HG03108 (cell line): ENCODE measurements around the gene CDK5.

Experiments used
- ATAC-seq: cut with Tn5 transposase; IDR thresholded peaks from one replicate; pipeline ENCODE4 v1.9.1; 2021; ENCODE audit warnings: moderate library complexity; ENCODE audit not compliant: unreplicated experiment

Gene CDK5

GRCh38 chr7:151087245-151088018 lies 29.7 kb upstream of the CDK5 start:
- ATAC-seq: peak; percentile 29

DNA sequence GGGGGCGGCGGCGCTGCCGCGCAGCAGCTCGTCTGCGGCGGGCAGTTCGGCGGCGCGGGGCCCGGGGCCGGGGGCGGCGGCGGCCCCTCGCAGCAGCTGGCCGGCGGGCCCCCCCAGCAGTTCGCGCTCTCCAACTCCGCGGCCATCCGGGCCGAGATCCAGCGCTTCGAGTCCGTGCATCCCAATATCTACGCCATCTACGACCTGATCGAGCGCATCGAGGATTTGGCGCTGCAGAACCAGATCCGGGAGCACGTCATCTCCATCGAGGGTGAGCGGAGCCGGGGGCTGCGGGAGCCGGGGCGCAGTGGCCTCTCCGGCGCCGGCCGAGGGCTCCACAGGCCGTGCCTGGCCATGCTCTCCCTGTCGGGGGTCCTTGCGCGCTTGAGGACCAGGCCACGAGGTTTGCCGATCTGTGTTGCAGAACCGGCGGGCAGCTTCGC lies 29.1 kb upstream of the CDK5 start:
- ATAC-seq: no peak

DNA sequence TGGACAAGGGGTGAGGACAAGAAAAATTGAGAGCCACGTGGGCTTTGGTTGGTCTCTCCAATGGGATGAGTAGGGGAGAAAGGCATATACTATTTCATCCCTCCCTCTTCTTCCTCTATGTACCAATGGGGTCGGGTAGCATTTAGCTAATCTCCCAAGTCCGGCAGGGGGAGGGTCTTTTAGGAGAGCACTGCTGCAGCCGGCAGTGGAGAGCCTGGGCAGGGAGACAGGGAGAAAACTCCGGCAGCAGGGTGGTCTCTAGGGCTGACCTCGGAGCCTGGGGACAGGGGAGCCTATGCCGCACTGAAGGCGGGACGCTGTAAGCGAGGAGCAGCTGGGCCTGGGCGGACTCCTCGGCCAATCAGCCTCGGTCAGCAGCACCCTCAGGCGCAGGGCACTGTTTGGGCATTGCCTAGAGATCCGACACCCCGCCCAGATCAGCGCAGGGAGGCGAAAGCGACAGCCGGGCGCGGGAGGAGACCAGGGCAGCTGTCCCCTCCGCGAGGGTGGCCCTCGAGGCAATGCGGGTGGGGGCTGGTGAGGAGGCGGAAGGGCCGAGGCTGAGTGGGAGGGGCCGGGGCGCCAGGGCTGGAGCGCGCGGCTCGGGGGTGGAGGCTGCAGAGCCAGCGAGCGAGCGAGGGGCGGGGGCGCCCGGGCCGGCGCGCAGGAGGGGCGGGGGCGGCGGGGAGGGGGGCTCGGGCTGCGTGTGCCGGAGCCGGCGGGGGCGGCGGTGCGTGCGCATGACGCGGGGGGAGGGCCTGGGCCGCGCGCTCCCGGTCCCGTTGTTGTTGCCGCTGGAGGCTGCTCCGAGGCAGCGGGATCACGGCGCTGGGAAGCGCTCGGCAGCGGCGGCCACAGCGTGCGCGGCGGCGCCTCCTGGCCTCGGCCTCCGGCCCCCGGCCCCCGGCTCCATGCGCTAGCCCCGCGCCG lies 28.3 kb upstream of the CDK5 start, which contains the start of gene AGAP3:
Gene AGAP3 (plus strand): TSS at position 785 of the 930 bp plus-strand sequence. CDS start 267 bp downstream, outside the sequence.
- peak; percentile 37 for ATAC-seq

DNA sequence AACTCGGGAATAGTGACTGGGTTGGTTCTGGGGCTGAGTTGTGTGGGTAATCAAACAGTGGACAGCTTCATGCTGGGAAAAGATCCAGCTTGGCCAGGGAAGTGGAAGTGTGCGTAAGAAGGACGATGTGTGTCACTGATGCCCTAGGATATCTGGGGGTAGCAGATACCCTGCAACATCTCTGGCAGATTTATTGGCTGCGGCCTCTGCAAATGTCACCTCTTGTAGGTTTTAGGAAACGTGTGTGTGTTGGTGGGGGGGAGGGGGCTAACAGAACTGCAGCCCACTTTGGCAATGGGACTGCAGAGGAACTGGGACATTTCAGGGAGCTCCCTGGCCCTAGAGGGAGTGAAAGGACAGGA lies 27.6 kb upstream of the CDK5 start:
- no peak for ATAC-seq

DNA sequence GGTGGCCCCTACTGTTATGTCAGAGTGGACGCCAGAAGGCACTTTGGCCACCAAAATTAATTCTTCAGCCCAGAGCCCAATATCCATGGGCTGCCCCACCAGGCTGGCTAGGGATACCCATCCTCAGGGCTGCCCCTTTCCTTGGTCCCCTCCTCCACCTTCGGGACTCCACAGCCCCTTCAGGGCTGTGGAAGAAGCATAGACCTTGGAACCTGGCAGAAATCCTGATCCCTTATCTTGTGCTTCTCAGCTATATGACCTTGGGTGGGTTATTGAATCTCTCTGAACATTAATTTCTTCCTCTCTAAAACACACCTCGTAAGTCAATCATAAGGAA lies 26.1 kb upstream of the CDK5 start:
- no peak for ATAC-seq

- peak; percentile 39 for ATAC-seq
Measured at GRCh38 chr7:151083071-151083823, 25.6 kb upstream of the CDK5 start, which contains the start of gene TMUB1. Gene TMUB1, minus strand, starts transcription at chr7:151083493. Its CDS starts 930 bp downstream, at chr7:151082563.

DNA sequence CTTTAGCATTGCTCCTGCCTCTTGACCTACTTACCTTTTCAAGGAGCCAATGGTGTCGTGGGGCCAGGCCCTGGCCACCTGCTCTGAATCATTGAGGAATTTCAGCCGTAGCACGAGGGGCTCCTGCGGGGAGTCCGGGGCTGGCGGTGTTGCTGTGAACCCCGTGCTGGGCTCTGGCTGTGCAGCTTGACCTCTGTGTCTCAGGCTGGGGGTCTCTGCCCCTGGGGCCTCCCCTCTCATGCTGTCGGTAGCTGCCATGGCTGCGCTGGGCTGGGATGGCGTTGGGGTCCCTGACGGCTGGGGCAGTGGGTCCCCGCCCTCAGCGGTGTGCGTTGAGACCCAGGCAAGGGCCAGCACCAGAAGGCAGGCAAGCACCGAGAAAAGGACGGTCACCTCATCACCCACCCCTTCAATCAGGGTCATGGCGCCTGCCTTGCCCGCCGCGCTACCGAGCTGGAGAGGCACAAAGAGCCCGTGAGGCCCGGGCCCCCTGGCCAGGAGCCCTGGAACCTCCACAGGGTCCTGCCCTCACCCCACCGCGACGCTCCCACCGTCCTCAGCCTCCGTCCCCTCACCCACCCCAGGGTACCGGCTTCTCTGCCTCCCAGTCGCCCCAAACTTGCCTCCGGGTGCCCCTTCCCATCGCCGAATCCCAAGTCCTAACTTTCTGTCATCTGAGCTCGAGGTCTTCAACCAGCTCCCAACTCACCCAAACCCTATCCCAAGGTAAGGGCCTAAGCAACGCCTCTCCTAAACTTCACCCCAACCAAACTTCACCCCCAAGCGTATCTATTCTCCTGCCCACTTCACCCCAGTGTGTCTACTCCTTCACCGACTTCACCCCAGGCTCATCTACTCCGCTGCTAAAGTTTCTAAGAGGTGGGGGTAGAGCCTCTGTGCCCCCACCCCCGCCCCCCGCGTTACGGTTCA lies 24.7 kb upstream of the CDK5 start:
- no peak for ATAC-seq

GRCh38 chr7:151081170-151082101 lies 23.7 kb upstream of the CDK5 start:
- no peak for ATAC-seq

GRCh38 chr7:151080522-151081169 lies 22.9 kb upstream of the CDK5 start, which contains the start of gene FASTK:
Gene FASTK, minus strand, starts transcription at chr7:151080809. Its CDS starts 43 bp downstream, at chr7:151080766.
- ATAC-seq: peak; percentile 72

- ATAC-seq: no peak
Measured at GRCh38 chr7:151080067-151080521, 22.4 kb upstream of the CDK5 start.

DNA sequence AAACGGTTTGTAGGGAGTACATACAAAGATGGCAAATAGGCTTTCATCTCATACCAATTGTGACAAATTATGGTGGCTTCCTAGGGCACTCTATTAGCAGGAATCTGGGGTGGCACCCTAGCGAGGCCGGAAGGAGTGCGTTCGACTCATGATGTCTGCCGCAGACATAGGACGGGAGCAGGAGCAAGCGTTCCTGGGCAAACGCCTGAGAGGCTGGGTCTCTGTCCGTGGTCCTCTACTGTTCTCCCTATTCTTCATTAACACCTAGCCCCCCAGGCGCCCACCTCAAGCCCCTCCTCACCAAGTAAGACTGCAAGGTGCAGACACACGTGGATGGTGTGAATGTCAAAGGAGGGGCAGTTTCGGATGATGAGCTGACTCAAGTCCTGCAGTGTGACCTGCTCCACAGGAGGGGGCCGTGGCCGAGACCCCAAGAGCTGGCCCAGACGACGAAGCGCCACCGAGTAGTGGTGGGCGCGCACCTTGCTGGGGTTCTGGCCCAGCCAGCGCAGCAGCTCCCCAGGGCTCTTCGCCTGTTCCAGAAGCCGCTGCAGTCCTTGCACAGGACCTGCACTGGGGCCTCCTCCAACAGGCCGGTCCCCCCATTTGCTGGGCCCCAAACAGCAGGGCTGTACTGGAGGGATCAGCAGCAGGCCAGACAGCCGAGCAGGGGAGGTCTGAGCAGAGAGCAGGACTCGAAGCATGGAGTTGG lies 21.7 kb upstream of the CDK5 start:
- no peak for ATAC-seq

GRCh38 chr7:151078233-151079040 lies 20.7 kb upstream of the CDK5 start:
- ATAC-seq: no peak

DNA sequence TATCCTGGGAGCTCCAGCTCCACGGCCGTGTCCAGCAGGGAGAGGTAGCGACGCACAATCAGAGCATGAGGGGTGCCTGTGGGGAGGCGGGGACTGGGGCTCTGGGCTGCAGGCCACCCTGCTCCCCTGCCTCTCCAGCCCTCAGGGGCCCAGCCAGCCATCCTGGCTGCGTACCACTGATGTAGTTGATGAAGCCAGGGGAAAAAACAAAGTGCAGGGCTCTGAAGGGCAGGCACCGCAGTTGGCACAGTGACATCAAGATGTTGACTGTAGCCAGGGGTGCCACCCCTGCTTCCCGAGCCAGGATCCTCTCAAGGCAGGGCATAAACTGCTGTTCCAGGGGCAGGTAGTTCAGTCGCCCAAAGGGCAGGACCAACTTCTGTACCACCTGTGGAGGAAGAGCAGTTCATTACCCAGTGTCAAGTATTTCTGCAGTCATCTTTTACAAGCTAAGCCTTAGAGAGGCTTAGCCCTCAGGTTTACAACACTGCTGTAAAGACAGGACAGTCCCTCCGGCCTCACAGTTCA lies 20.1 kb upstream of the CDK5 start:
- ATAC-seq: no peak

DNA sequence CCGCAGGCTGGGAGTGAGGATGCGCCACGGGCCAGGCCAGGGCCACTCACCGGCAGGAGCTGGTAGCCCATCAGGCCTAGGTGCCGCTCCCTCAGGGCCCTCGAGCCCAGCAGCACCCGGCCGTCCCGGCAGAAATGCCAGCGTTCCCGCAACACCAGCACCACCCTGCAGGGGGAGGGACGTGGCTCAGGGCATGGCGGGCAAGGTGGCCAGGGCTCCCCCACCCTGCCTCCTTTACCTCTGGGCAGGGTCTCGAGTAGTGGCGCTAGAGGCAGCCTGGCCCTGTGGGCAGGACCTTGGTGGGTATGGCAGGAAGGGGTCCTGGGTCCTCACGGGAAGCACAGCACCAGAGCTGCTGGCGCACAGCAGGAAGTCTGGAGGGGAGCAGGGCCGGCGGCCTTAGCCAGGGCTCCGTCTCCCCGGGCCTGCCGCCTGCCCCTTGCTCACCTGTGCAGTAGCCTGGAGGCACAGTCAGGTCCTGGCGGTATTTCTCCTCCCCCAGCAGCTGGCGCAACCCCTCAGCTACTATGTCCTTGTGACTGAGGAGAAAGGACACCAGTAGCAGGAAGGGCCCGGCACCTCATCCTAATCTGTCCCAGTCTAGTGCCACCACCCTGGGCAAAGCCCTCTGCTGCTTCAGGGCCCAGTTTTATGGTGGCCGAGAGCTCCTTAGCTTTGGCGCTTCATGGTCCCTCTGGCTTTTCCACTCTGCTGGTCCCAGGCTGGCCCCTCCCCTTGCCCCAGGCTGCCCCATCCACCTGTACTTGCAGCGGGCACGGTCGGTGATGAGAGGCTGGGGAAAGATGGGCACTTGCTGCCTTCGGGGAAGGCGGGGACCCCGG lies 19.4 kb upstream of the CDK5 start:
- no peak for ATAC-seq

DNA sequence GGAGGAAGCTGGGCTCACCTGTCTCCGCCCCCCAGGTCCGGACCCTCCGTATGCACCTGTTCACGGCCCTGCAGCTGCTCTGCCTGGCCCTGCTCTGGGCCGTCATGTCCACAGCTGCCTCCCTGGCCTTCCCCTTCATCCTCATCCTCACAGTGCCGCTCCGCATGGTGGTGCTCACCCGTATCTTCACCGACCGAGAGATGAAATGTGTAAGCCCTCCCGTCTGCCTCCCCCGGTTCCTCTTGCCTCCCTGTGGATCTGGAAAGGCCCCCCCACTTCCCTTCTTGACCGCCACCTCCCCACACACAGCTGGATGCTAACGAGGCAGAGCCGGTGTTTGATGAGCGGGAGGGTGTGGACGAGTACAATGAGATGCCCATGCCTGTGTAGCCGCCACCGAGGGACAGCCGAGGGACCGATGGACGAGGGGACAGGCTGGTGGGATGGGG lies 18.3 kb upstream of the CDK5 start:
- ATAC-seq: no peak

DNA sequence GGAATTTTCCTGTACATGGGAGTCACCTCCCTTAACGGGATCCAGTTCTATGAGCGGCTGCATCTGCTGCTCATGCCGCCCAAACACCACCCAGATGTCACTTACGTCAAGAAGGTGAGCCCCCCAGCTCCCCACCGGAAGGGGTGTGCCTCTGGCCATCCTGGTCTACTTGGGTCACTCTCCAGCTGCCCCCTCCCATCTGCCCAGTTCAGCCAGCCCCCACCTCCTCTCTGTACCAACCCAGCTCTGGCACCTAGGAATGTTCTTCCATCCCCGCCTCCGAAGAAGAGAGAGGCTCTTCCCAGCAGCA lies 17.9 kb upstream of the CDK5 start:
- ATAC-seq: no peak
